ENCODE results near the gene SNRNP200.
"Not testable (repeated sequence)": the region's sequence is repeated elsewhere in the genome, so short reads cannot be mapped to it uniquely, and the experiment has no call there.

The SNRNP200 gene

GRCh38 chr2:96305979-96306308 is 598 bp upstream of the SNRNP200 start (continued):
- TF ChIP-seq PATZ1 (CRISPR knock-in tag; IDR thresholded peaks at IDR 0.05; ENCODE audit: borderline replicate concordance): no peak
- no peak for TF ChIP-seq ISL1 (CRISPR knock-in tag; IDR thresholded peaks at IDR 0.05)
- TF ChIP-seq CREB5 (CRISPR knock-in tag; IDR thresholded peaks at IDR 0.05; ENCODE audit: low read depth): no peak
- no peak for TF ChIP-seq ZFP3 (CRISPR knock-in tag; IDR thresholded peaks at IDR 0.05)

- no peak for ATAC-seq
- TF ChIP-seq ARNTL (CRISPR knock-in tag; IDR thresholded peaks at IDR 0.05; ENCODE audit: borderline replicate concordance, low read depth) (no peak), ZNF70 (CRISPR knock-in tag; IDR thresholded peaks at IDR 0.05) (no peak), BACH2 (CRISPR knock-in tag; IDR thresholded peaks at IDR 0.05; ENCODE audit: borderline replicate concordance) (no peak), GLIS3 (CRISPR knock-in tag; IDR thresholded peaks at IDR 0.05) (no peak), ZNF565 (CRISPR knock-in tag; conservative IDR thresholded peaks at IDR 0.05; ENCODE audit: low read depth) (no peak), TCF4 (CRISPR knock-in tag; IDR thresholded peaks at IDR 0.05; ENCODE audit: borderline replicate concordance) (no peak), CSDC2 (CRISPR knock-in tag; IDR thresholded peaks at IDR 0.05) (no peak)
These were observed 740 bp downstream of the SNRNP200 start for GRCh38 chr2:96304606-96305005.

GRCh38 chr2:96301865-96302264 is 3.5 kb downstream of the SNRNP200 start:
- no peak for TF ChIP-seq RARB (CRISPR knock-in tag; IDR thresholded peaks at IDR 0.05)
- no peak for TF ChIP-seq ZNF565 (CRISPR knock-in tag; conservative IDR thresholded peaks at IDR 0.05; ENCODE audit: low read depth)
- TF ChIP-seq GLIS3 (CRISPR knock-in tag; IDR thresholded peaks at IDR 0.05): no peak
- TF ChIP-seq ARNTL (CRISPR knock-in tag; IDR thresholded peaks at IDR 0.05; ENCODE audit: borderline replicate concordance, low read depth): no peak
- no peak for TF ChIP-seq PPARA (CRISPR knock-in tag; IDR thresholded peaks at IDR 0.05; ENCODE audit: borderline replicate concordance)
- no peak for TF ChIP-seq ZFP30 (CRISPR knock-in tag; IDR thresholded peaks at IDR 0.05)
- no peak for TF ChIP-seq PATZ1 (CRISPR knock-in tag; IDR thresholded peaks at IDR 0.05; ENCODE audit: borderline replicate concordance)
- TF ChIP-seq TCF4 (CRISPR knock-in tag; IDR thresholded peaks at IDR 0.05; ENCODE audit: borderline replicate concordance): no peak
- no peak for TF ChIP-seq CSRNP3 (CRISPR knock-in tag; IDR thresholded peaks at IDR 0.05)
- ATAC-seq: no peak

- TF ChIP-seq ZNF565 (CRISPR knock-in tag; conservative IDR thresholded peaks at IDR 0.05; ENCODE audit: low read depth) (no peak), BACH2 (CRISPR knock-in tag; IDR thresholded peaks at IDR 0.05; ENCODE audit: borderline replicate concordance) (no peak), ZC3H10 (CRISPR knock-in tag; IDR thresholded peaks at IDR 0.05) (no peak), PPARA (CRISPR knock-in tag; IDR thresholded peaks at IDR 0.05; ENCODE audit: borderline replicate concordance) (no peak), POU6F1 (CRISPR knock-in tag; IDR thresholded peaks at IDR 0.05; ENCODE audit: borderline replicate concordance, low read depth) (no peak), CSDC2 (CRISPR knock-in tag; IDR thresholded peaks at IDR 0.05) (no peak), RARB (CRISPR knock-in tag; IDR thresholded peaks at IDR 0.05) (no peak), SNAI2 (CRISPR knock-in tag; IDR thresholded peaks at IDR 0.05) (no peak), CREB5 (CRISPR knock-in tag; IDR thresholded peaks at IDR 0.05; ENCODE audit: low read depth) (no peak), ISL1 (CRISPR knock-in tag; IDR thresholded peaks at IDR 0.05) (no peak), ARNTL (CRISPR knock-in tag; IDR thresholded peaks at IDR 0.05; ENCODE audit: borderline replicate concordance, low read depth) (no peak), ZFP30 (CRISPR knock-in tag; IDR thresholded peaks at IDR 0.05) (no peak), TOX (CRISPR knock-in tag; IDR thresholded peaks at IDR 0.05; ENCODE audit: borderline replicate concordance) (no peak)
These were observed 8.4 kb downstream of the SNRNP200 start for GRCh38 chr2:96296925-96297324.

GRCh38 chr2:96294271-96294670 is 11.1 kb downstream of the SNRNP200 start:
- ATAC-seq: not testable (repeated sequence)

More at GRCh38 chr2:96296925-96297324, 8.4 kb downstream of the SNRNP200 start:
- ATAC-seq: no peak

Measured in SK-N-SH treated with all-trans-retinoic acid at 6 μM for 48 hours (cell line).